ENCODE measurements around the gene LCLAT1. TPM values are rescaled to one million over a fixed set of nuclear protein-coding genes. Genes with fewer than 3 reads are reported as not detected.

The LCLAT1 gene
- polyA plus RNA-seq, 3 donors: 0.56 to 1.6 (median 1.2) TPM

GRCh38 chr2:30666266-30666874, 219.3 kb downstream of the LCLAT1 start:
- WGBS, 3 donors: 39 to 50% (median 40%) methylated on average over 4 of the region's 4 CpGs
- H3K27ac ChIP-seq (ENCODE audit: low read depth, low read length): no peak overlapping the region

- 69 to 89% (median 88%) methylated on average over 2 of the region's 2 CpGs for WGBS, 3 donors
Observed at GRCh38 chr2:30670453-30670852, 223.4 kb downstream of the LCLAT1 start.

GRCh38 chr2:30673127-30673526, 226.1 kb downstream of the LCLAT1 start:
- WGBS, 3 donors: 82 to 95% (median 87%) methylated on average over 4 of the region's 4 CpGs
- no peak overlapping the region for H3K27ac ChIP-seq (ENCODE audit: low read depth, low read length)

More at GRCh38 chr2:30670453-30670852, 223.4 kb downstream of the LCLAT1 start:
- no peak overlapping the region for H3K27ac ChIP-seq (ENCODE audit: low read depth, low read length)

DNA sequence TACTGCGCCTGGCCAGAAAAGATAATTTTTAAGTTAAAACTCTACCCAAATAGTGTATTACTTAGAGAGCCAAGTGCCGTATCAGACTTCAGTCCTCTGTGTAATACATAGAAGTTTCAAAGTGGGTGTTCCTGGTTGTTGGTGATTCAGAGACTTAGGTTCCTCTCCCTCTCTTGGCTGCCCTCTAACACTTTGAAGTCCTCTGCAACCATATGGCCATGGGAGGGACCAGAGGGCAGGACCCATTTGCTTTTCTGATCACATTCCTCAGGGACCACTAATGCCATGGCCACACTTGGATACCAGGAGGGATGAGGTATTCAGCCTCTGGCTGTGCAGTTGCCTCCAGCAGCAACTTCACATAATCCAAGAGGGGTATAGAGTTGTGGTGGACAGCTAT, 228.7 kb downstream of the LCLAT1 start:
- WGBS, 3 donors: 85 to 91% (median 88%) methylated on average over 2 of the region's 2 CpGs
- no peak overlapping the region for H3K27ac ChIP-seq (ENCODE audit: low read depth, low read length)

DNA sequence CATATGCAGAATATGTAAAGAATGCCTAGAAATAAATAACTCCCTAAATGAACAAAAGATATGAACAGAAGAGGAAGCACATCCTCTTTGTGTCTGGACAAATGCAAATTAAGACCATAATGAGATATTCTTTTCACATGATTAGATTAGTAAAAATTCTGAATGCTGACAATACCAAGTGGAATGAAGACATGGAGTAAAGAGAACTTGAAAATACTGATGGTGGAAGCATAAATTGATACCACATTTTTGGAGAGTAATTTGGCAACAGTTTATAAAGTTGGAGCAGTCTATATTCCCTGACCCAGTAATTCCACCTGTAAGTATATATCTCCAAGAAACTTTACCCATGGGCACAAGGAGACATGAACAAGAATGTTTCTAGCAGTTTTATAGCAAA, 230.2 kb downstream of the LCLAT1 start:
- no peak overlapping the region for H3K27ac ChIP-seq (ENCODE audit: low read depth, low read length)

GRCh38 chr2:30677861-30678385, 230.9 kb downstream of the LCLAT1 start:
- 83 to 90% (median 84%) methylated on average over 5 of the region's 5 CpGs for WGBS, 3 donors
- H3K27ac ChIP-seq (ENCODE audit: low read depth, low read length): no peak overlapping the region

GRCh38 chr2:30678410-30679137, 231.5 kb downstream of the LCLAT1 start:
- 70 to 86% (median 80%) methylated on average over 11 of the region's 11 CpGs for WGBS, 3 donors
- no peak overlapping the region for H3K27ac ChIP-seq (ENCODE audit: low read depth, low read length)

DNA sequence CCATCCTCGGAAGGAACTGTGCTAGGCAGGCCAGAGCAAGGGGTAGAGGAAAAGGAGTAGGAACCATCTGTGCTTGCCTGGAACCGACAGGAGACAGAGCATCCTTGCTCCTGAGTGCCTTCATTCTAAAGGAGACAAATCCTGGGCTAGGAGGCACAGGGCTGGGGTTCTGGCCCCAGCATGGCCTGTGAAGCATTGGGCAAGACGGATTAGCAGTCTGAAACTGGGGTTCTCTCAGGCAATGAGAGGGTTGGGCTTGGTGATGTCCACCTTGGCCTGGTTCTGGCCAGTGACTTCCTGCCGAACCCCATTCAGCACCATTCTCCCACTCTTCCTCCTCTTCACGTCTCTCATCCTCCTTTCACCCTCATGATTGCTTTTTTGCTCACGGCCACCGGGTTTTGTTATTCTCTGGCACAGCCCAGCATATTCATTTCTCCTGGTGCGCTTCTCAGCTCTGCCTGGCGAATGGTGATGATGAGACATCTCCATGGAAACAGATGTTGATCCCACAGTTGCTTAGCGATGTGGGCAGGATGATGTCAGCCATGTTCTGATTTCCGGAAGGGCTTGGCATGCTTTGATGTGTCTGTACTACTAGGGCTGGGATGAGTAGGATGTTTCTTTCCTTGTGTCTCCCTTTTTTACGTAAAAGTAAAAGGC, 232.5 kb downstream of the LCLAT1 start:
- WGBS, 3 donors: 80 to 91% (median 84%) methylated on average over 11 to 12 of the region's 12 CpGs
- H3K27ac ChIP-seq (ENCODE audit: low read depth, low read length): no peak overlapping the region

- WGBS, 3 donors: 83 to 96% (median 86%) methylated on average over 3 of the region's 3 CpGs
- H3K27ac ChIP-seq (ENCODE audit: low read depth, low read length): no peak overlapping the region
Observed at GRCh38 chr2:30680121-30680520, 233.1 kb downstream of the LCLAT1 start.

GRCh38 chr2:30681022-30681421, 234.0 kb downstream of the LCLAT1 start:
- H3K27ac ChIP-seq (ENCODE audit: low read depth, low read length): no peak overlapping the region
- 86 to 95% (median 91%) methylated on average over 4 of the region's 4 CpGs for WGBS, 3 donors

DNA sequence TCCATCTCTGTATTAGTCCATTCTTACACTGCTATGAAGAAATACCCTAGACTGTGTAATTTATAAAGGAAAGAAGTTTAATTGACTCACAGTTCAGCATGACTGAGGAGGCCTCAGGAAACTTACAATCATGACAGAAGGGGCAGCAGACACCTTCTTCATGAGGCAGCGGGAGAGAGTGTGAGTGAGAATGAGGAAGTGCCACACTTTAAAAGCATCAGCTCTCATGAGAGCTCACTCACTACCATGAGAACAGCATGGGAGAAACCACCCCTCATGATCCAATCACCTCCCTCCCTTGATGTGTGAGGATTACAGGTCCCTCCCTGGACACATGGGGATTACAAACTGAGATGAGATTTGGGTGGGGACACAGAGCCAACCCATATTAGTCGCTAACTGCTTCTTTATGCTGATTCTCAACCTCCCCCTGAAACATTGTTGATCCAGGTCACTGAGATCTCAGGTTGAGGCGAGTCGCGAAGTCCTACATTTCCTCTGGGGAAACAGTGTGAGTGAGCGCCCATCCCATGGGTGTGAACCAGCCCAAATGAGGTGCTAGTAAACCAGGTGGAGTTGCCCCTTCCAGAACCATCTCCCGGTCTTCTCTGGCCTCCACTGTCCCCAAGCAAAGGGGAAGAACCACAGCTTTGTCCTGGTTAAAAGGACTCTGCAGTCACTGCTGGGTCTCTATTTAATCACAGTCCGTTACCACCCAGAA, 236.3 kb downstream of the LCLAT1 start:
- no peak overlapping the region for H3K27ac ChIP-seq (ENCODE audit: low read depth, low read length)
- WGBS, 3 donors: 93 to 94% (median 93%) methylated on average over 8 of the region's 8 CpGs

GRCh38 chr2:30684026-30684425, 237.0 kb downstream of the LCLAT1 start:
- no peak overlapping the region for H3K27ac ChIP-seq (ENCODE audit: low read depth, low read length)
- 89 to 91% (median 90%) methylated on average over 8 of the region's 8 CpGs for WGBS, 3 donors

- 70 to 83% (median 74%) methylated on average over 5 of the region's 5 CpGs for WGBS, 3 donors
- no peak overlapping the region for H3K27ac ChIP-seq (ENCODE audit: low read depth, low read length)
Observed at GRCh38 chr2:30684516-30684915, 237.5 kb downstream of the LCLAT1 start.

- WGBS, 3 donors: 84 to 93% (median 86%) methylated on average over 3 of the region's 3 CpGs
- H3K27ac ChIP-seq (ENCODE audit: low read depth, low read length): no peak overlapping the region
Observed at GRCh38 chr2:30684996-30685395, 237.9 kb downstream of the LCLAT1 start.

DNA sequence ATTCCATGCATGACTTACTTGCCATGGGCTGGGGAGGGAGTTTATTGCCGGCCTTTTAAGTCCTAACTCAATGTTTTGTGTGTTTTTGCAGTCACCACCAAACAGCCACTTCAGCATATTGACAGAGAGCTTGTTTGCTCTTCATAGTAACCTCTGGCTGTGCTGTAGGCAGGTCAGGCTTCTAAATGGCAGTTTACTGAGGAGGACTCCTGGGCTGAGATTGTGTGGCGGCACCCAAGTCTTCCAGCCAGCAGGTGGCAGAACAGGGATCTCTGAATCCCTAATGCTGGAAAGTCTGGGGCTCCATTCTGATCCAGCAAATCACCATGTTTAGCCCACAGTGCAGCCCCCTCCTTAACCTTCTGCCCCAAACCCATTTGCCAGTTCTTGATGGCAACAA, 239.0 kb downstream of the LCLAT1 start:
- WGBS, 3 donors: 90 to 95% (median 94%) methylated on average over 2 of the region's 2 CpGs
- H3K27ac ChIP-seq (ENCODE audit: low read depth, low read length): no peak overlapping the region

DNA sequence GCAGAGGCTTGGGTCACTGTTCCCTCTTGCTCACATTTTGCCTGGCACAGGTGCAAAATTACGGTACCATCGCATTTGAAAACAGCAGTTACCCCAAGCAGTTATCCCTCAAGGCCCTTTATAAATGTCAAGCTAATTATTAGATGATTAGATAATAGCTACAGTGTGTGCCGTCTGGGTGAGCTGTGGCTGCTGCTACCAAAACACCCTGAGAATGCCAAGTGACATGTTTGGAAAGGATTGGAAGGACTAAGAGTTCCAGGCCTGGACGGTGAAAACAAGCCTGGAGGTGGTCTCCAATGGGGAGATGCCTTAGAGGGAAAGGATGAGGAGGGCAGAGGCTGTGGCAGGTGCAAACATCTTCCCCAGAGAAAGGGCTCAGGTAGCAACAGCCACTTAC, 239.6 kb downstream of the LCLAT1 start:
- 70 to 89% (median 83%) methylated on average over 4 of the region's 4 CpGs for WGBS, 3 donors

DNA sequence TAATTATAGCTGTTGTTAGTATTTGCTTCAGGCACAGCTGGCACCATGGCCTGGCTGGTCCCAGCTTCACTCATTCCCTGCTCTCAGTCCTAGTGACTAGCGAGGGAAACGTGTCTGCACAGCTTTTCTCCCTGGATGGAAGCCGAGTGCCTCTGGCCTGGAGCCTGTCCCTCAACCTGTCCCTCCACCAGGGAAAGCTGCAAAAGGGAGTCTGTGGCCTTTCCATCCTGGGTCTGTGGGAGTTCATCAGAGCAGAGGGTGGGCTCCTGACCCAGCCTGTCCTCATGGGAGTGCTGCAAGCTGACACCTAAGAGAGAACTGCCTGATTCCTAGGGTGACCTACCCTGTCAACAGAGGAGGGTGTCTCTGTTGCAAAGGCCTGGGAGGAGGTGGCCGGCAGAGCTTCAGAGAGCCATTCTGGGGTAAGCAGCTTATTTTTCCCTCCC, 241.9 kb downstream of the LCLAT1 start:
- H3K27ac ChIP-seq (ENCODE audit: low read depth, low read length): no peak overlapping the region
- WGBS, 3 donors: 70 to 84% (median 80%) methylated on average over 4 of the region's 4 CpGs

More for the DNA sequence above, 239.6 kb downstream of the LCLAT1 start:
- no peak overlapping the region for H3K27ac ChIP-seq (ENCODE audit: low read depth, low read length)

DNA sequence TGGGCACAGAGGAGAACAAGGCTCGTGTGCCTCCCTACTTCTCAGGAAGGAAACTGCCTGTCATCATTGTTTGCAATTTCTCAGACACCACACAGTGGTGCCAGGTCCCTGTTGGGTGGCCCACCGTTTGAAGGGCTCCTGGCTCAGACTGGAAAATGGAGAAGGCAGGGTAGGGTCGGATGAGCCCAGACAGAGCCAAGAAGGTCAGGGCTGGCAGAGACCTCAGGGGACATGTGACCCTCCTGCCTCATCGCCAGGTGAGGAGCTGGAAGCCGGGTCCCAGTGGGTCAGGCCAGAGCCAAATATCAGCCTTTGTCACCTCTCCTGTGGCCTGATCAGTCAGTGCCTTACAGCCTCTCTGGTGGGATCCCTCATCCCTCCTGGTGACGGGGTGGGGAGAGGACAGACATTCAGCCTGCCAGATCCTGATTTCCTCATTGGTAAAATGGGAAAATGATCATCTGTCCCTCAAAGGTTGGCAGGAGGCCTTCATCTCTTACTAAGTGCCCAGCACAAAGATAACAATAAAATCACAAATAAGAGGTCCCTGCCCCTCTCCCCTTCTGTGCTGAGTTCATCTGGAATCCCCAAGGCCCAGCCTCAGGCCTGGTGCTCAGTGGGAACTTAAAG, 242.6 kb downstream of the LCLAT1 start:
- no peak overlapping the region for H3K27ac ChIP-seq (ENCODE audit: low read depth, low read length)
- 70 to 78% (median 71%) methylated on average over 6 of the region's 6 CpGs for WGBS, 3 donors

Data from adipose tissue (tissue), 3 donors.